HG03108 (cell line): ENCODE results near the gene KCNMA1.

ENCODE experiments used
- ATAC-seq: cut with Tn5 transposase; IDR thresholded peaks from one replicate; pipeline ENCODE4 v1.9.1; 2021; ENCODE audit warnings: moderate library complexity; ENCODE audit not compliant: unreplicated experiment

Gene KCNMA1

GRCh38 chr10:76899490-76899889 is 738.1 kb downstream of the KCNMA1 start:
- ATAC-seq, result no peak

- no peak for ATAC-seq
These were observed 744.7 kb downstream of the KCNMA1 start for GRCh38 chr10:76892766-76893479.

- ATAC-seq, result no peak
These were observed 750.2 kb downstream of the KCNMA1 start for GRCh38 chr10:76887223-76888010.

GRCh38 chr10:76885816-76886215 is 751.8 kb downstream of the KCNMA1 start:
- ATAC-seq, result no peak

- no peak for ATAC-seq
These were observed 752.8 kb downstream of the KCNMA1 start for GRCh38 chr10:76884673-76885275.

- no peak for ATAC-seq
These were observed 754.0 kb downstream of the KCNMA1 start for GRCh38 chr10:76883596-76883995.

- no peak for ATAC-seq
These were observed 754.8 kb downstream of the KCNMA1 start for GRCh38 chr10:76882796-76883195.

GRCh38 chr10:76882245-76882644 is 755.4 kb downstream of the KCNMA1 start:
- ATAC-seq, result peak; percentile 67

- ATAC-seq, result peak; percentile 76
These were observed 756.0 kb downstream of the KCNMA1 start for GRCh38 chr10:76881477-76882220.

GRCh38 chr10:76880931-76881330 is 756.7 kb downstream of the KCNMA1 start:
- ATAC-seq, result no peak

- no peak for ATAC-seq
These were observed 758.3 kb downstream of the KCNMA1 start for GRCh38 chr10:76879116-76879913.

- no peak for ATAC-seq
These were observed 759.1 kb downstream of the KCNMA1 start for GRCh38 chr10:76878514-76878913.

- ATAC-seq, result no peak
These were observed 762.7 kb downstream of the KCNMA1 start for GRCh38 chr10:76874896-76875295.

GRCh38 chr10:76874176-76874575 is 763.4 kb downstream of the KCNMA1 start:
- ATAC-seq, result no peak

GRCh38 chr10:76871697-76872295 is 765.8 kb downstream of the KCNMA1 start:
- ATAC-seq, result no peak

- no peak for ATAC-seq
These were observed 767.7 kb downstream of the KCNMA1 start for GRCh38 chr10:76869931-76870330.

- no peak for ATAC-seq
These were observed 769.3 kb downstream of the KCNMA1 start for GRCh38 chr10:76868098-76868977.

- no peak for ATAC-seq
These were observed 770.6 kb downstream of the KCNMA1 start for GRCh38 chr10:76866841-76867586.
